NB4 (cell line): ENCODE measurements around the gene PRAMEF1.

ENCODE experiments used
- DNase-seq: peaks from one replicate; pipeline ENCODE4 v3.0.0; 2010; ENCODE audit warnings: low read depth
- H3K4me3 ChIP-seq: one replicate; pipeline ENCODE4 v1.5.1; 2011; ENCODE audit warnings: mild to moderate bottlenecking, low read depth, low read length, moderate library complexity
- MYC ChIP-seq: IDR thresholded peaks from 2 replicates; pipeline ENCODE4 v1.6.1; 2011; ENCODE audit warnings: low read depth, low read length
- POLR2A ChIP-seq: IDR thresholded peaks from 2 replicates; pipeline ENCODE4 v1.6.1; 2011; ENCODE audit warnings: mild to moderate bottlenecking; ENCODE audit not compliant: insufficient read length; ENCODE audit errors: extremely low read depth
- TF ChIP-seq, protein P1 (sequence below): IDR thresholded peaks from one replicate; pipeline ENCODE4 v1.5.1; 2012; ENCODE audit warnings: low read depth, low read length
- TF ChIP-seq, protein P2 (sequence below): IDR thresholded peaks from 2 replicates; pipeline ENCODE4 v1.6.1; 2011; ENCODE audit warnings: low read depth, low read length

The PRAMEF1 gene

DNA sequence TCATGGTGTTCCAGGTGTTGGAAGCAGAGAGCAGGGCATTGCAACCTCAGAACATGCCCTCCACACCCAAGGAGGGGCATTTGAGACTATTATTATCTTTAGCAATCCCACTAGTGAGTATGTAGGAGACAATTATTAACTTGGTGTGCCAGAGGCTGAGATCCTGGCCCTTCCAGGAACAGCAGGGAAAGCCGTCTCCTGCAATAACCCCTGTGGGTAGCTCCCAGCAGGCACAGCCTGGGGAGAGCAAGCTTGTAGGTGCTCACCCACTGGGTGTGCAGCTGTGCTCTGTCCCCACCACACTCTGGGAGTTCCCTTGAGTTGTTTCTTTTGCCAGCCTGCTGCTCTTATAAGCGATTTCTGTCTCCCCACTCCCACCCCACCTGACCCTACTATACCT, 34.9 kb upstream of the PRAMEF1 start:
- TF ChIP-seq MYC: no peak
- TF ChIP-seq, protein P1, sequence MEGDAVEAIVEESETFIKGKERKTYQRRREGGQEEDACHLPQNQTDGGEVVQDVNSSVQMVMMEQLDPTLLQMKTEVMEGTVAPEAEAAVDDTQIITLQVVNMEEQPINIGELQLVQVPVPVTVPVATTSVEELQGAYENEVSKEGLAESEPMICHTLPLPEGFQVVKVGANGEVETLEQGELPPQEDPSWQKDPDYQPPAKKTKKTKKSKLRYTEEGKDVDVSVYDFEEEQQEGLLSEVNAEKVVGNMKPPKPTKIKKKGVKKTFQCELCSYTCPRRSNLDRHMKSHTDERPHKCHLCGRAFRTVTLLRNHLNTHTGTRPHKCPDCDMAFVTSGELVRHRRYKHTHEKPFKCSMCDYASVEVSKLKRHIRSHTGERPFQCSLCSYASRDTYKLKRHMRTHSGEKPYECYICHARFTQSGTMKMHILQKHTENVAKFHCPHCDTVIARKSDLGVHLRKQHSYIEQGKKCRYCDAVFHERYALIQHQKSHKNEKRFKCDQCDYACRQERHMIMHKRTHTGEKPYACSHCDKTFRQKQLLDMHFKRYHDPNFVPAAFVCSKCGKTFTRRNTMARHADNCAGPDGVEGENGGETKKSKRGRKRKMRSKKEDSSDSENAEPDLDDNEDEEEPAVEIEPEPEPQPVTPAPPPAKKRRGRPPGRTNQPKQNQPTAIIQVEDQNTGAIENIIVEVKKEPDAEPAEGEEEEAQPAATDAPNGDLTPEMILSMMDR: no peak
- TF ChIP-seq, protein P2, sequence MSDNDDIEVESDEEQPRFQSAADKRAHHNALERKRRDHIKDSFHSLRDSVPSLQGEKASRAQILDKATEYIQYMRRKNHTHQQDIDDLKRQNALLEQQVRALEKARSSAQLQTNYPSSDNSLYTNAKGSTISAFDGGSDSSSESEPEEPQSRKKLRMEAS: no peak
- no peak for TF ChIP-seq POLR2A
- no peak overlapping the region for H3K4me3 ChIP-seq
- DNase-seq: no peak

DNA sequence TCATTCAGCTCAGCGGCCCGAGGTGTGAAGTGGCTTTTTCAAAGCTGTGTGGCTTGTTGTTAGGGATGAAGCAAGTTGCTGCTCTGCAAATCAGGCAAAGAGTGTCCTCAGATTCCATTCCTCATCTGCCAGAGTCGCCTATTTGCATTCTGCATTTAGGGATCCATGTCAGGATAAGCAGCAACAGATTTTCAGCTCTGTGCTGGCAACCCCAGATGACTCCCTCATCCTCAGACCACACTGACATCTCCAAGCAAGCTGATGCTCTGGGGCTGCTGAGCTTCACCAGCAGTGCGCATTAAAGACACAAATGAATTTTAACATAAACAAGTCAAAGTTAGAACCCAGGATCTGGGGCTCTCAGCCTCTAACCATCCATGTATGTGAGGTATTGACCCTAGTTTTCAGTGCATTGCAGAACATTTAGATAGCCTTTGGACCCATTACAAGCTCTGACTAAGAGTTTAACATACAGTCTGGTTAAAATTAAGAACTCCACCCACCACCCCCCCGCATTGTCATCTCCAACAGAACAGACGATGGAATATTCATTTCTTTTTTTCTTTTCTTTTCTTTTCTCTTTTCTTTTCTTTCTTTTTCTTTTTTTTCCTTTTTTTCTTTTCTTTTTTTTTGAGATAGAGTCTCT, 34.3 kb upstream of the PRAMEF1 start:
- TF ChIP-seq, protein P1: no peak
- TF ChIP-seq POLR2A (no peak), MYC (no peak)
- TF ChIP-seq, protein P2: no peak

DNA sequence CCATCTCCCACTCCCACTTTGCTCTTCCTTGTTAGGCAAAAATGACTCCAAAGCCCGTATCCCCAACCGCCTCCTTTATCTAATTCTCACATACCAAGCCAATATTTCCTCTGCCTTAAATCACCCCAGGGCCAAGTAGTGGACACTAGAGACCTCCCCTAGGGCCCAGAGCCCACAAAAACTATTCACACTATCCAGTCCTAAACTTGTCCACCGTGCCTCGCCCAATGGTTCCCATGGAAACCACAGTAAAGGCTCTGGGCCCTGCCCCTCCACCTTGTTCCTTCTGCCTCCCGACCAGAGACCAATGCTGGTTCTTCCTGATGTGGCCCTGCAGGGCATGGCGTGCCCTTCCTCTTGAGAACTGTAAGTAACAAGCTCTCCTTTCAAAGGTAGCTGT, 33.4 kb upstream of the PRAMEF1 start:
- TF ChIP-seq, protein P1: no peak
- no peak for TF ChIP-seq MYC
- TF ChIP-seq, protein P2: no peak
- TF ChIP-seq POLR2A: no peak

More for the DNA sequence above, 34.3 kb upstream of the PRAMEF1 start:
- no peak for DNase-seq
- no peak overlapping the region for H3K4me3 ChIP-seq

DNA sequence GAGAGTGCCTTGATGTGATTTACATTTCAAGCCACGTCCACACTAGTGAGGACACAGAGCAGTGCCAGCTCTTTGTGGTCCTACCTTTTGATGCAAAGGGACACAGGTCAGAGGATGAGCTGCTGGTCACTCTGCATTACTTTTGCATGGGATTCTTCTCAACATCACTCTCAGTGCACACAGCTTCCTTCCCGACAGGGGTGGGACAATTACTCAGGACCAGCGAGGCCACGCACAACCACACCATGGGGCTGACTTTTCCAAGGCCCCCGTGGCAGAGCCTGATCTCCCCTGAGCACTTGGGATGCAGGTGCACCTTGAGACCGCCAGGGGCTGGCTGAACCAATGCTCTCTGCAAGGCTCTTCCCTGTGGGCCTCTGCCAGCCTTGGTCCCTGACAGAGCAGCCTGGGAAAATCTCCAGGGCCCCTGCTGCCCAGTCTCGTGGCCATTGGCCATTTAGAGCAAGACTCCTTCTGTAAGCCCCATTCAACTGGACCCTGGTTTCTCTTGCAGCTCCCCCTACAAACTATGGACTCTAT, 30.9 kb upstream of the PRAMEF1 start:
- DNase-seq: peak; percentile 12
- TF ChIP-seq, protein P1: peak; percentile 38
- TF ChIP-seq MYC: no peak
- no peak overlapping the region for H3K4me3 ChIP-seq

More for the DNA sequence above, 33.4 kb upstream of the PRAMEF1 start:
- DNase-seq: no peak
- no peak overlapping the region for H3K4me3 ChIP-seq

DNA sequence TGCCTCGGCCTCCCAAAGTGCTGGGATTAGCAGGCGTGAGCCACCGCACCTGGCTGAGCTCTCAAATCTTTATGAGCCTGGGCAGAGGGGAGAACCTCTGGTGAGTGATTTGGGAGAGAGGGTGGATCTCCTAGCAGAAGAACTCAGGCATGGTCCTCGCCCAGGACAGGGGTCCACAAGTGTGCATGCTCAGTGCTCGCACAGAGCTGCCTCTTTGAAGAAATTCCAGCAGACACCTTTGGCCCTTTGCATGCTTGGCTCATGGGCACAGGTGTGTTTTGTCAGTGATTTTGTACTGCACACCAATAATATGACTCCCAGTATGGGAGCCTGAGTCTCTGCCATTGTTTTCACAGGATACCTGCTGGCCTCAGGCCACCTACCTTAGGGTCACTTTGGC, 29.4 kb upstream of the PRAMEF1 start:
- DNase-seq: no peak
- H3K4me3 ChIP-seq: no peak overlapping the region
- TF ChIP-seq, protein P1: no peak
- TF ChIP-seq POLR2A: no peak
- TF ChIP-seq, protein P2: no peak
- no peak for TF ChIP-seq MYC

DNA sequence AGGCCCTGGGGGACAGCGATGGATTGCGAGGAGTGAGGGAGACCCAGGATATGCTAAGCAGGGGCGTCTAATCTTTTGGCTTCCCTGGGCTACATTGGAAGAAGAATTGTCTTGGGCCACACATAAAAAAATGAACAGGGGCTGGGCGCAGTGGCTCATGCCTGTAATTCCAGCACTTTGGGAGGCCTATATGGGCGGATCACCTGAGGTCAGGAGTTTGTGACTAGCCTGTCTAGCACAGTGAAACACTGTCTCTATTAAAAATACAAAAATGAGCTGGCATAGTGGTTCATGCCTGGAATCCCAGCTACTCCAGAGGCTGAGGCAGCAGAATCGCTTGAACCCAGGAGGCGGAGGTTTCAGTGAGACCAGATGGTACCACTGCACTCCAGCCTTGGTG, 28.4 kb upstream of the PRAMEF1 start:
- DNase-seq: no peak
- H3K4me3 ChIP-seq: no peak overlapping the region
- TF ChIP-seq, protein P1: no peak
- no peak for TF ChIP-seq MYC
- TF ChIP-seq POLR2A: no peak
- TF ChIP-seq, protein P2: no peak
